SK-N-MC (cell line): Measurements from ENCODE around the gene NPIPA5.
"Not testable (repeated sequence)": the region's sequence is repeated elsewhere in the genome, so short reads cannot be mapped to it uniquely, and the experiment has no call there.

Experiments used
- DNase-seq: peaks from one replicate; pipeline ENCODE4 v3.0.0-alpha.2; 2011; ENCODE audit warnings: low read depth, low spot score
- H3K27ac ChIP-seq: fragments of 200-600 bp; sonication (generic); 2 replicates; pipeline ENCODE4 v1.5.1; 2016; ENCODE audit warnings: mixed run types
- H3K36me3 ChIP-seq: fragments of 200-600 bp; sonication (generic); 2 replicates; pipeline ENCODE4 v1.6.1; 2017; ENCODE audit warnings: antibody characterized with exemption, low read length, mixed read lengths; ENCODE audit not compliant: insufficient read depth
- H3K4me3 ChIP-seq: fragments of 200-600 bp; sonication (generic); 2 replicates; pipeline ENCODE4 v1.5.1; 2016
- H3K9ac ChIP-seq: fragments of 200-600 bp; sonication (generic); 2 replicates; pipeline ENCODE4 v1.8.0; 2017; ENCODE audit warnings: mixed run types, mixed read lengths; ENCODE audit not compliant: insufficient read length
- H3K9me3 ChIP-seq: fragments of 200-600 bp; sonication (generic); 2 replicates; pipeline ENCODE4 v1.6.1; 2017; ENCODE audit warnings: low read depth, mild to moderate bottlenecking, antibody characterized with exemption, low read length, moderate library complexity, mixed read lengths
- EZH2 ChIP-seq: fragments of 200-600 bp; sonication (generic); IDR thresholded peaks from one replicate; pipeline ENCODE4 v1.6.1; 2017; ENCODE audit warnings: antibody characterized with exemption
- FOXP2 ChIP-seq: optimal IDR thresholded peaks from 2 replicates; pipeline ENCODE3; 2011; ENCODE audit warnings: mild to moderate bottlenecking, moderate library complexity; ENCODE audit not compliant: insufficient read depth; ENCODE audit errors: extremely low read length, control extremely low read depth
- POLR2AphosphoS5 ChIP-seq: IDR thresholded peaks from 2 replicates; pipeline ENCODE4 v1.6.1; 2012; ENCODE audit warnings: mild to moderate bottlenecking, low read depth, low read length, borderline replicate concordance

NPIPA5 gene

GRCh38 chr16:15378194-15378593 is at the start of gene NPIPA5:
TSS of gene NPIPA5 (minus strand) at chr16:15378294. CDS start at chr16:15378294, 0 bp downstream.
- not testable (repeated sequence) for H3K36me3 ChIP-seq, H3K9me3 ChIP-seq, H3K27ac ChIP-seq, DNase-seq, H3K9ac ChIP-seq, H3K4me3 ChIP-seq

GRCh38 chr16:15427648-15428239 is 49.6 kb upstream of the NPIPA5 start:
- Histone ChIP-seq H3K9me3 (no peaks in the 10 kb centered on the region), H3K27ac (no peak overlapping the region), H3K9ac (no peak overlapping the region), H3K4me3 (no peak overlapping the region), H3K36me3 (no peaks in the 10 kb centered on the region)
- TF ChIP-seq FOXP2 (no peak), POLR2AphosphoS5 (no peak), EZH2 (no peak)
- no peak for DNase-seq

GRCh38 chr16:15426796-15427195 is 48.7 kb upstream of the NPIPA5 start:
- Histone ChIP-seq H3K9ac (no peak overlapping the region), H3K4me3 (no peak overlapping the region), H3K9me3 (no peaks in the 10 kb centered on the region), H3K36me3 (no peaks in the 10 kb centered on the region), H3K27ac (no peak overlapping the region)
- no peak for DNase-seq
- TF ChIP-seq FOXP2: no peak
- TF ChIP-seq EZH2: no peak
- no peak for TF ChIP-seq POLR2AphosphoS5

GRCh38 chr16:15425861-15426260 is 47.8 kb upstream of the NPIPA5 start:
- Histone ChIP-seq H3K36me3 (no peaks in the 10 kb centered on the region), H3K4me3 (no peak overlapping the region), H3K9ac (no peak overlapping the region), H3K27ac (no peak overlapping the region), H3K9me3 (no peaks in the 10 kb centered on the region)
- DNase-seq: no peak
- TF ChIP-seq FOXP2 (no peak), POLR2AphosphoS5 (no peak), EZH2 (no peak)

GRCh38 chr16:15422222-15422621 is 44.1 kb upstream of the NPIPA5 start:
- H3K4me3 ChIP-seq: no peak overlapping the region
- H3K9ac ChIP-seq: no peak overlapping the region
- H3K9me3 ChIP-seq: no peaks in the 10 kb centered on the region
- H3K27ac ChIP-seq: no peak overlapping the region
- no peak for DNase-seq
- TF ChIP-seq POLR2AphosphoS5 (no peak), FOXP2 (no peak), EZH2 (no peak)
- no peaks in the 10 kb centered on the region for H3K36me3 ChIP-seq

- DNase-seq, H3K9me3 ChIP-seq: not testable (repeated sequence)
Observed at GRCh38 chr16:15421696-15422095, 43.6 kb upstream of the NPIPA5 start.

GRCh38 chr16:15418206-15418605 is 40.1 kb upstream of the NPIPA5 start:
- no peak overlapping the region for H3K9ac ChIP-seq
- H3K4me3 ChIP-seq: no peak overlapping the region
- TF ChIP-seq FOXP2: no peak
- TF ChIP-seq POLR2AphosphoS5: no peak
- no peak for TF ChIP-seq EZH2
- H3K9me3 ChIP-seq: no peaks in the 10 kb centered on the region
- no peak for DNase-seq
- H3K27ac ChIP-seq: no peak overlapping the region
- H3K36me3 ChIP-seq: no peaks in the 10 kb centered on the region

More at GRCh38 chr16:15421696-15422095, 43.6 kb upstream of the NPIPA5 start:
- not testable (repeated sequence) for H3K27ac ChIP-seq, H3K9ac ChIP-seq, H3K4me3 ChIP-seq, H3K36me3 ChIP-seq

- no peak overlapping the region for H3K27ac ChIP-seq
- DNase-seq: no peak
- H3K9me3 ChIP-seq: no peaks in the 10 kb centered on the region
- no peak overlapping the region for H3K4me3 ChIP-seq
- H3K36me3 ChIP-seq: no peaks in the 10 kb centered on the region
- H3K9ac ChIP-seq: no peak overlapping the region
- no peak for TF ChIP-seq FOXP2
- no peak for TF ChIP-seq EZH2
- TF ChIP-seq POLR2AphosphoS5: no peak
Observed at GRCh38 chr16:15417197-15417596, 39.1 kb upstream of the NPIPA5 start.

GRCh38 chr16:15415511-15415985 is 37.5 kb upstream of the NPIPA5 start:
- Histone ChIP-seq H3K36me3 (no peaks in the 10 kb centered on the region), H3K27ac (no peak overlapping the region), H3K9ac (no peak overlapping the region), H3K9me3 (no peaks in the 10 kb centered on the region), H3K4me3 (no peak overlapping the region)
- DNase-seq: no peak
- TF ChIP-seq EZH2: no peak

- not testable (repeated sequence) for DNase-seq, H3K4me3 ChIP-seq, H3K36me3 ChIP-seq, H3K27ac ChIP-seq, H3K9ac ChIP-seq, H3K9me3 ChIP-seq
Observed at GRCh38 chr16:15409476-15409875, 31.4 kb upstream of the NPIPA5 start.

GRCh38 chr16:15407756-15408155 is 29.7 kb upstream of the NPIPA5 start:
- not testable (repeated sequence) for H3K4me3 ChIP-seq, H3K9ac ChIP-seq, H3K9me3 ChIP-seq, DNase-seq, H3K27ac ChIP-seq, H3K36me3 ChIP-seq
